HG02840 (cell line): Measurements from ENCODE around the gene HACD1.
"Not testable (repeated sequence)": the region's sequence is repeated elsewhere in the genome, so short reads cannot be mapped to it uniquely, and the experiment has no call there.

Source experiments
- ATAC-seq: cut with Tn5 transposase; IDR thresholded peaks from one replicate; pipeline ENCODE4 v1.9.1; 2021; ENCODE audit warnings: mild to moderate bottlenecking, moderate library complexity, moderate number of reproducible peaks; ENCODE audit not compliant: unreplicated experiment, low FRiP score

Gene HACD1

DNA sequence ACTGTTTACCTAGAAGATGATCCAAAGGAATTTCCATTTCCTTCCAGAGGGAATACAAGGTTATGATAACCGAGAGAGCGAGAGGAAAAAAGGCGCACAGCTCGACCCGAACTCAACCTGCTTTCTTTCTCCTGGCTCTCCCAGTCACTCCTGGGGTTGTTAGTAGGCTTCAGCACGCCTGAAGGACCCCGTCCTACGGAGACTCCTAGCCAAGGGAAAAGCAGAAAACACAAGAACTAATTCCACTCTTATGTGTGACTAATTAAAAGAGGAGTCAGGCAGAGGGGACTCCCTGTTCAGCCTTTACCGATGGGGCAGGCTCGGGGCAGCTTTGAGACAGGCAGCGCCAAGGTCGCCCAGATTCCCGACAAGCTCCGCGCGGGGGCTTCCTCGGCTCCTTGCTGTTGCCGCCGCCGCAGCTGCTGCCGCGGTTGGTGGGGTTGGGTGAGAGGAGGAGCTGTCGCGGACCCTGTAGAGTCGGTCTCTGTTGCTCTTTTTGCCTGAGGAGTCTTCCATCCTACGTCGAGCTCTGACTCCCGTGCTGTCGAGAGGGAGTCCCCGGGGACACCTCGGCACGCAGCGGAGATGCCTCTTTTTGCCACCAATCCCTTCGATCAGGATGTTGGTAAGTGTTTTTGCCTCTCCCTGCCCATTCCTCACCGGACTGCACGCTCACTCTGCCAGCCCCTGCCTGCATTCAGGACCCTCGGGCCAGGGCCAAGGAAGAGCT lies 26.7 kb upstream of the HACD1 start, which contains the start of gene STAM:
STAM (plus strand) TSS at position 397 of the 730 bp plus-strand sequence; CDS start at position 586, 189 bp downstream.
- ATAC-seq, result peak; percentile 87

DNA sequence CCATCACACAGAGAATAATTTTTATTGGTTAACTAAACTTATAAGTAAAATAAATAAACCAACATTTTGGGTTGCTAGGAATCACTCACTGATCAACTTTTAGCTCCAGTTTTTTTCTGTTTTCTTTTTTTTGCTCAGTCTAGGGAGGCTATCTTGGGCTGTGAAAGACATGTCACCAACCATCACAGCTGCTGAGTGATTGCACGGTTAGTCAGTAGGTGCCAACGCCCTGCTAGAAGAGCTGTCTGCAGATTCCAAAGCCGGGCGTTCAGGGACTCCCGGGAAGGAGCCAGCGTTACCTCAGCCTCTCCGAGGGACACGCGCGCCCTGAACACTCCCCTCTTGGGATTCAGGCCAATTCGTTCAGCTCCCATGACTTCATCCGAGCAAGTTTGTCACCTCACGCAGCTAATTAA lies 26.2 kb upstream of the HACD1 start:
- ATAC-seq, result peak; percentile 16

DNA sequence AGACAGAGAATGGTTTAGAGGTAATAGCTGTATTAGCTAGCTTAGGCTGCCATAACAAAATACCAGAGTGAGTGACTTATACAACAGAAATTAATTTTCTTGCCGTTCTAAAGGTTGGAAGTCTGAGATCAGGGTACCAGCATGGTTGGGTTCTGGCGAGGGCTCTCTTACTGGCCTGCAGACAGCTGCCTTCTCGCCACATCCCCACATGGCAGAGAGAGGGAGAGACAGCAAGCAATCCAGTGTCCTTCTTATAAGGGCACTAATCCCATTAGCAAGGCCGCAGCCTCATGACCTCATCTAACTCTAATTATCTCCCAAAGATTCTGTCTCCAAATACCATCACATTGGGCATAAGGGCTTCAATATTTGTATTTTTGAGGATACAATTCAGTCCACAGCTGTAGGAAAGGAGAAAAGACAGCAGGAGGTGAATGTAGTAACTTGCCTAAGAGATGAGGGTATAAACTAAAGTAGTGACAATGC lies 23.2 kb upstream of the HACD1 start:
- no peak for ATAC-seq

DNA sequence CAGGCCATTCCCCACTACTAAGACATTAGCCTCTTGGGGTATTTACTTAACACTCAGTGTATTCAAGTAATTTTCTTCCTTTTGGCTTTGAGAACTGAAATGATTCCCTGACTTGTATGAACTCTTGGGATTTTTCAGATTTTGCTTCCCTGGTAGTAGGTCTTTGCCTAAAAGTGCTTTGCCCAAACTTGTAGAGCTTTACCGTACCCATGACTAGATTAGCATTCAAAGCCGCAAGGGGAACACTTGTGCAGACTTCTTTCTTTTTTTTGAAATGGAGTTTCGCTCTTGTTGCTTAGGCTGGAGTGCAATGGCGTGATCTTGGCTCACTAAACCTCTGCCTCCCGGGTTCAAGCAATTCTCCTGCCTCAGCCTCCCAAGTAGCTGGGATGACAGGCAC lies 20.7 kb upstream of the HACD1 start:
- no peak for ATAC-seq

DNA sequence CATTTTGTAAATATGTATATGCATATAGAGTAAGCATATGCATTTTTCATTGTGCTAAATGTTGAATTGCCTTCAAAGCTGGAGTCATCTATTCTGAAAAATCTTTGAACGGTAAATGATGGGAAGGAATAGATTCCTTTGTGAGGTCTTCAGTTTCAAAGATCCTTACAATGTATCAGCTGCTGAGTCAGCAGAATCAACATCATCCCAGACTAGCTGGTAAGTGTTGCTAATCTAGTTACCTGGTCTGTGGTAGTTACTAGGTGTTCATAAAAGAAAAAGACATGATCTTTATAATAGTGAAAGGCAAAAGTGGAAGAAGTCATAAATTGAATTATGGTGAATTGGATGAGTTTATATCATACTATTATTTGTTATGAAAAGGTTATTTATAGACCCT lies 16.2 kb upstream of the HACD1 start:
- ATAC-seq, result no peak

DNA sequence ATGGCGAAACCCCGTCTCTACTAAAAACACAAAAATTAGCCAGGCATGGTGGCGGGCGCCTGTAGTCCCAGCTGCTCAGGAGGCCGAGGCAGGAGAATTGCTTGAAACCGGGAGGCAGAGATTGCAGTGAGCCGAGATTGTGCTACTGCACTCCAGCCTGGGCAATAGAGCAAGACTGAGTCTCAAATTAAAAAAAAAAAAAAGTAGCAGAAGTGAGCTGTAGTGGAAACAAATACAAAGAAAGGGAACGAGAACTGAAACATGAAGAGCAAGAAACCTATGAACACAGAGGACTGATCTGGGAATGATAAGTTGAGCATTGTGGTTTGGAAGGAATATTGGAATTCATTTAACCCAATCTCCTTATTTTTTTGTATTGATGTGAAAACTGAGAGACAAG lies 15.4 kb upstream of the HACD1 start:
- not testable (repeated sequence) for ATAC-seq

DNA sequence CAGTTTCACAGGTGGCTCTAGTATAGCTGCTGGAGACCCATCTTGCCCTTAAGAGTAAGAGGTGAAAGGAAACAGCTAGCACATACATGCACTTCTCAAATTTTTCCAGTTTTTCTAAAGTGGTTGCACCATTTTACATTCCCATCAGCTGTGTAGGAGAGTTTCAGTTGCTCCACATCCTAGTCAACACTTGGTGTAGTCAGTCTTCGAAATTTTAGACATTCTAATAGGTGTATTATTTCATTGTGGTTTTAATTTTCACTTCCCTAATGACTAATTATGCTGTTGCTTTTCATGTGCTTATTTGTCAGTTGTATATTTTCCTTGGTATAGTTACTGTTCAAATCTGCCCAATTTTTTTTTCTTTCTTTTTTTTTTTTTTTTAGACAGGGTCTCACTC lies 9.5 kb upstream of the HACD1 start:
- no peak for ATAC-seq

DNA sequence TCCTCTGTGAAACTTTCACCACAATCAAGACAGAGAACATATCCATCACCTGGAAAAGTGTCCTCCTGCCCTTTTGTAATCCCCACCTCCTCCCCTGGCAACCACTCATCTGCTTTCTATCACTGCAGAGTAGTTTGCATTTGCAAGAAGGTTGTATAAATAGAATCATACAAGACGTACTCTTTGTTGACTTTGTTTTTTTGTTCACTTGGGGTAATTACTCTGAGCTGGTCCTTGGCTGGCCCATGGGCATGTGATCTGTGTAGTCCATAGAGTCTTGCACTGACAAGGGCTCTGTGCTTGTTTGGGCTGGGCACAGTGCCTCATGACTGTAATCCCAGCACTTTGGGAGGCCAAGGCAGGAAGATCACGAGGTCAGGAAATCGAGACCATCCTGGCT lies 7.8 kb upstream of the HACD1 start:
- no peak for ATAC-seq

DNA sequence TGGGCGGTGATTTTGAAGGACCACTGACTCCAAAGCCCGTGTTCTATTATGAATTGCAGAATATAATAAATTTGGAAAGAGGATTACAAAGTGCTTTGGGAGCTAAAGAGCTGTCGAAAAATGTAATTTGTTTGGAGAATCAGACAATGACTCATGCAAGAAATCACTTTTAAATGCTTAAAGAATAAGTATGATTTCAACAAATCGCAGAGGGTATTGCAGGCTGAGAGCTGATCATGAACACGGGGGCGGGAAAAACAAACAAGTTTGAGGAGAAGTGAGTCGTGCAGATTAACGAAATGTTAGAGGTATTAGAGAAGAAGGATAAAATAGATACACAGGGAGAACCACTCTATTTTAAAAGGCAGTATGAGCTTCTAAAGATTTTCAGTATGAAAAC lies 4.9 kb upstream of the HACD1 start:
- no peak for ATAC-seq

DNA sequence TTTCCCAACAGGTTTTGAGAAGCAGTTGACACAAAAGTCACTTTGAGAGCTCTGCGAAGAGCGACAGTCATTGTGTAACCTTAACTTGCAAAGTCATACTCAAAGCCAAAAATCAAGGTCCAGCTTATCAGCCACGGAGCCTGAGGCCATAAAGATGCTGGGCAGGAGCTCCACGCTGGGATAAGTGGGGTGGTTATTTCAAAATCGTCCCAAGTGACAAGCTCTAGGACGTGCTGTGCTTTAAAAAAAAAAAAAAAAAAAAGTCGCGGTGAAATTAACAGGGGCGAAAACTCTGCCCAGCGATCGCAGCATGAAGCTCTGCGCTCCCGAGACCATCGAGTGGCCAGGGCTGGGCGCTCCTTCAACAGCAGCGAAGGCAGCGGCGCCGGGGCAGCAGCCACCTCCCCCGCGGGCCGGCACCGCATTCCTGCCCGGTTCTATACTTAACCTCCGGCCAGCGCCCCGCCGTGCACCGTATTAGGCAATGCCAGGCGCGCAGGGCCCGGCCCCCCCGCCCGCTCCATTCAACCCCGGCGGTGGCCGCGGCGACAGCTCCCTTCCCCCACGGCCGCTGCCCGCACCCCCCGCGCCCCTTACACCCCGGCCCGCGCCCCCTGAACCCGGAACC lies 657 bp downstream of the HACD1 start:
- peak; percentile 31 for ATAC-seq

DNA sequence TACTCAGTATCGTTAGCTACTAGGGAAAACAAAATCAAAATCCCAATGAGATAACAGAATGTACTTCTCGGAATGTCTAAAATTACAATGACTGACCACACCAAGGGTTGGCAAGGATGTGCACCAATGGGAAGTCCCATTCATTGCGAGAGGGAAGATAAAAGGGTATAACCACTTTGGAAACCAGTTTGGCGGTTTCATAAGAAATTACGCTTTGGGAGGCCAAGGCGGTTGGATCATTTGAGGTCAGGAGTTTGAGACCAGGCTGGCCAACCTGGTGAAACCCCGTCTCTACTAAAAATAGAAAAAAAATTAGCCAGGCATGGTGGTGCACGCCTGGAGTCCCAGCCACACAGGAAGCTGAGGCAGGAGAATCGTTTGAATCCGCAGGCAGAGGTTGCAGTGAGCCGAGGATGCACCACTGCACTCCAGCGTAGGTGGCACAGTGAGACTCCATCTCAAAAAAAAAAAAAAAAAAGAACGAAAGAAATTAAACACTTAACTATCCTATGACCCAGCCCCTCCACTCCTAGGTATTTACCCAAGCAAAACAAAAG lies 7.6 kb downstream of the HACD1 start:
- ATAC-seq, result no peak

DNA sequence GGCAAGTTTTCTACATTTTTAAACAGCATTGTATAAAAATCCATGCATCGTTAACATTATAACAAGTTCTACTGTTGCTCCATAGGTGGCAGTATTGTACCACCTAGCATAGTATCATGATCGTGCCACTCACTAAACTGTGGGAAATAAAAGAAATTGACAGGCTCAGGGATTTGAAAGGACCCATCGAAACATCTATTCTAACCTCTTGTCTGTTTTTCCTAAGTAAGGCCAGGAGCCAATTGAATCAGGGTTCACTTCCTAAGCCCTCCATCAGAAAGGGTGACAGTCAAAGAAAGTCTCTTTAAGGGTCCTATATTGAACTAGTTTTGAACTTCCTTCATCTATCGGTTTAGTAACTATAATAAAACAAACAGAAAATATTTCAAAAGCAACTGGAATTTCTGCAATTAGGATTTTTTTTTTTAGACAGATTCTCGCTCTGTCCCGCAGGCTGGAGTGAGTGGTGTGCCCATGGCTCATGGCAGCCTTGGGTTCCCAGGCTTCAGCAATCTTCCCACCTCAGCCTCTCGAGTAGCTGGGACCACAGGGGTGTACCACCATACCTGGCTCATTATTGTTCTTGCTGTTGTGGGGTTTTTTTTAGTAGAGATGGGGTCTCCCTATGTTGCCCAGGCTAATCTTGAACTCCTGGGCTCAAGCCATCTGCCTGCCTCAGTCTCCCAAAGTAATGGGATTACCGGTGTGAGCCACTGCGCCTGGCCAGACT lies 9.4 kb downstream of the HACD1 start:
- peak; percentile 76 for ATAC-seq

DNA sequence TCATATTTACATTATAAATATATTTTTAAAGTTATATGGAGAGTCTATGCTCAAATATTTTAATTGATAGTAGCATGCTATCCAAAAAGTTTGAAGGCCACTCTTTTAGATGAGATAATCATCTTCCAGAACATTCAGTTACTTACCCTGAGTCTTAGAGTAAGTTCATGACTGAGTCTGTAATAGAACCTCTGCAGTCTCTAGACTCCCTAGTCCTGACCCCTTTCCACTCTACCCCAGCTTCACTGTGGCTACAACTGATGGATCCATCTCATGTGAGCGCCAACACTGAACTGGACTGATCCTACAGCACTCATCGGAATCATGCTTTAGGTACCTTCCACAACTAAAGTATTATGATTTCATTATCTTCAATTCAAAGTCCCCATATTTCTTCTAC lies 10.1 kb downstream of the HACD1 start:
- ATAC-seq, result no peak

DNA sequence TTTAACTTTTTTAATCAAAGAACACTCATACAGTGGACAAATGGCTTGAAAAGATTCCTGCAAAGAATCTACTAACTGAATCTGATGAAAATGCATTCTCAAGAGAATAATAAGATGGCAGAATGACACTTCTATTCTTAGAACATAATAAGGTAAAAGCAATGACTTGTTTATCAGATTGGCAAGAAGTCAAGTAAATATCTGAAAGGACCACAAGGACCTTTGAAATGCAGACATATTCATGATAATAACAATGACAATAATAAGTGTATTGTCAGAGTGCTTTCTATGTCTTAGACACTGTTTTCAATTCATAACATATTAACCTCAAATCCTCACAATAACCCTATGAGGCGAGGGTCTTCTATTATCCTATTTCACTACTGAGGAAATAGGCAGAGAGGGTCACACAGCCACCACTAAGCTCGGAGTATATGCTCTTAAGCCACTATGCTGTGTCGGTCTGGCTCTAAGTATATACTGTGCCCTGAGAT lies 10.6 kb downstream of the HACD1 start:
- no peak for ATAC-seq

DNA sequence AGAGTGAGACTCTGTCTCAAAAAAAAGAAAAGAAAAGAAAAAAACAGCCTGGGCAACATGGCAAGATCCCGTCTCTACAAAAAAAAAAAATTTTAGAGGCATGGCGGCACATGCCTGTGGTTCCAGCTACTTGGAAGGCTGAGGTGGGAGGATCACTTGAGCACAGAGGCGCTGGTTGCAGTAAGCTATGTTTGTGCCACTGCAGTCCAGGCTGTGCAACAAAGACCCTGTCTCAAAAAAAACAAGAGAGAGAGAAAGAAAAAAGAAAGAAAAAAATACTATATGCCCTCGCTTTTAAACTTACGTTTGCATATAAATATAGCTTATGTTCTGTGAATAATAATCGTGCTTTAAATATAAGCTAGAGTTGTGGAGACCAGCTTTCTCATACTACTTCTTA lies 11.2 kb downstream of the HACD1 start:
- no peak for ATAC-seq

DNA sequence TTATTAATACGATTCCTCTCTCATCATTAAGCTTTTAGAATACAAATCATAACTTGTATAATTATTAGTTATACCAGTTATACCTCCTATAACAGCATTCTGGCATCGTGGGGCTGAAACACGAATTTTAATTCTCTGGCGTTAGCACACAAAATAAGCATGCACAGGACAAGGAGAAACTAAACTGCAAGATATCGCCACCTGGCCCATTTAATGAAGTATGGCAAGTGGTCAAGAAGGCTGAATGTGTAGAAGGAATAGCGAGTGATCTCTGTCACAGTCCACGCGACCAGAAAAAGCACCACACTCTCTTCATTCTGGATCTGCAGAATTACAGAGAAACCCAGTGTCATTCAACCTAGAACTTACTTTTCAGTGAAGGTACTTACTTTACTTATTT lies 18.1 kb downstream of the HACD1 start:
- no peak for ATAC-seq

DNA sequence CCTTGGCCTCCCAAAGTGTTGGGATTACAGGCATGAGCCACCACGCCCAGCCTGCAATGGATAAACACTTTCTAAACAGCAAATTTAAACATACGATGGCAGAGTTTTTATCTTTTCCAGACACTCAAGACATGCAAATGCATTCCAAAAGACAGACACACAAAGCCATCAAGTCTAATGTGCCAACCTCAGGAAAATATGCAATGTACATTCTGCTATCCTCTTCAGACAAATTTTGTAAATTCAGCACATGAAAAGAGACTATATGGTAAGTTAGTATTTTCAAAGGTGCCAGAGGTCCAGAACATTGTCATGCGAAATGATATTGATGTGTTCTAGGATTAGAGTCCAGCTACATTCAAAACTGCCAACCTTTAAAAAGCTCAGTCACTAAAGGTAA lies 19.8 kb downstream of the HACD1 start:
- no peak for ATAC-seq

DNA sequence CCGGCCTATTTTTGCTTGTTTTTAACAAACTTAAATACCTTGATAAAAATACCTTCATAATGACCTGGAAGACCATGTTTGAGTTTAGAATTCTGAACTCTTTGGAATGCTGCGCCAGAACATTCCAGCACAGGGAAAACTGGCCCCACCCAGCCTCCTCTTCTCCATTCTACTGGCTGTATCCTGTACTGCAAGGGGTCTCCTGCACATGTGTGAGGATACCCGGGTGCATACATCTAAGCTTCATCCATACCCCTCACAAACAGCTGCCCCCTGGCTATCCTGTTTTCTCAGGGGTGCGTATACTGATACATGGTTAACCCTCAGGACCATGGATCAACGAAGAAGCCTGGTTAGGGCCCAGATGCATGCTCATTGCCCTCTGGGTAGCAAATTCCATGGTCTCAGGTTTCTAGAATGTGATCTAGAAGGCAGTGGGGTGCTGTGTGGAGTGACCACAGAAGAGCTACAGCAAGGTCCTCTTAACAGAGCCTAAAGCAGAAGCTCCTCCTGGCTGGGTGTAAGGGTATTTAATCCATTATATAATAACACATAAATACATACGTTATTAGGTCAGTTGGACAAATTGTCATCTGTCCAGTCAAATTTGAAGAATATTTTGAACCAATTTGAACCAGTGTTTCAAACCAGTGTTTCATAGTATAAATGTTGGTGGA lies 26.1 kb downstream of the HACD1 start:
- no peak for ATAC-seq

DNA sequence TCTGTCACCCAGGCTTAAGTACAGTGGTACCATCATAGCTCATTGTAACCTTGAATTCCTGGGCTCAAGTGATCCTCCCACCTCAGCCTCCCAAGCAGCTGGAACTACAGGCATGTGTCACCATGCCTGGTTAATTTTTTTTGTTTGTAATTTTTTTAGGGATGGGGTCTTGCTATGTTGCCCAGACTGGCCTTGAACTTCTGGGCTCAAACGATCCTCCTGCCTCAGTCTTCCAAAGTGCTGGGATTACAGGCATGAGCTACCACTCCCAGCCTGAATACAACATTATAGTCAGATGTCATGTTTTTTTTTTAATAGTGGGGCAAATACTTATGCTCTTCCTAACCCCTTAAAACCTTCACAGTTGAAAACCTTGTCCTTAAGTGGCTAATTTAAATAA lies 27.9 kb downstream of the HACD1 start:
- ATAC-seq, result not testable (repeated sequence)

DNA sequence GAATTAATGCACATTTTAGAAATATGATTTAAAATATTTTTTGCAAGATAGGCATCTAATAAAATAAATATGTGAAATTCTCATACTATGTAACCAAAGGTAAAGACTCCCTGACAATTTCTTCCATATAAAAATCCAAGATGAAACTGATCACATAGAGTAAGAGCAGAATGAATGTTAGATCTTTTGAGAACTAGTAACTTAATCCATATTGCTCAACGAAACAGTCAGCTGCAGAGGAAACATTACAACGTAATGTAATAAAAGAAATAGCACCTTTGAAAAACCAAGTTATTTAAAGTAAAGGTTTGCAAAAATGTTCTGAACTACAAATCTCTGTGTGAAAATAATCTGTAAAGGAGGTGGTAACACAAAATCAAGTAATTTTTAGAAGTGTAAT lies 28.8 kb downstream of the HACD1 start:
- no peak for ATAC-seq
